ENCODE results near the gene NDUFB8.
A peak's percentile ranks its signal among the peaks of the same experiment; 100 is the strongest.

The NDUFB8 gene

GRCh38 chr10:100510533-100511308 is 18.9 kb downstream of the NDUFB8 start:
- H3K36me3 ChIP-seq (ENCODE audit: insufficient read depth, low read length): peaks cover 27% of the 10 kb centered on the region
- peak; percentile 77 for ATAC-seq (ENCODE audit: insufficient read depth, low read depth)
- peak overlapping the region; percentile 61 for H3K9ac ChIP-seq (ENCODE audit: low read depth, low read length)
- H4K20me1 ChIP-seq (ENCODE audit: insufficient read depth, low read length): no peaks in the 10 kb centered on the region
- H3K4me1 ChIP-seq (ENCODE audit: insufficient read depth, low read length): peaks cover 73% of the 10 kb centered on the region
- peak; percentile 90 for DNase-seq
- H3K27me3 ChIP-seq (ENCODE audit: insufficient read depth, low read length, poor library complexity): no peaks in the 10 kb centered on the region
- peaks cover 13% of the 10 kb centered on the region for H3K79me2 ChIP-seq (ENCODE audit: insufficient read depth, low read length)
- H3K9me3 ChIP-seq (ENCODE audit: insufficient read depth, low read length, severe bottlenecking): no peaks in the 10 kb centered on the region
- H3K27ac ChIP-seq (ENCODE audit: low read length): peak overlapping the region; percentile 92
- H2AFZ ChIP-seq (ENCODE audit: low read depth, low read length): no peak overlapping the region
- no peak for TF ChIP-seq EZH2 (IDR thresholded peaks at IDR 0.05; ENCODE audit: borderline replicate concordance, low read depth, low read length, severe bottlenecking)
- TF ChIP-seq CTCF (IDR thresholded peaks at IDR 0.05; ENCODE audit: borderline replicate concordance, extremely low read depth, low read length, poor library complexity, severe bottlenecking): peak; percentile 41
- H3K4me2 ChIP-seq (ENCODE audit: insufficient read depth, low read length): peak overlapping the region; percentile 57
- H3K4me3 ChIP-seq (ENCODE audit: low read depth in 1 of 2, low read length in 2 of 2): peak overlapping the region in 1 of 2 experiments; percentile 27; a peak in 2 of 4 replicates

GRCh38 chr10:100509241-100509840 is 20.3 kb downstream of the NDUFB8 start:
- ATAC-seq (ENCODE audit: insufficient read depth, low read depth): peak; percentile 62
- Histone ChIP-seq H3K27ac (ENCODE audit: low read length) (peak overlapping the region; percentile 92), H3K27me3 (ENCODE audit: insufficient read depth, low read length, poor library complexity) (no peaks in the 10 kb centered on the region), H2AFZ (ENCODE audit: low read depth, low read length) (peak overlapping the region; percentile 69), H3K9me3 (ENCODE audit: insufficient read depth, low read length, severe bottlenecking) (no peaks in the 10 kb centered on the region), H4K20me1 (ENCODE audit: insufficient read depth, low read length) (no peaks in the 10 kb centered on the region), H3K79me2 (ENCODE audit: insufficient read depth, low read length) (peaks cover 13% of the 10 kb centered on the region), H3K36me3 (ENCODE audit: insufficient read depth, low read length) (peaks cover 34% of the 10 kb centered on the region), H3K4me1 (ENCODE audit: insufficient read depth, low read length) (peaks cover 80% of the 10 kb centered on the region), H3K9ac (ENCODE audit: low read depth, low read length) (peak overlapping the region; percentile 61), H3K4me3 (ENCODE audit: low read depth in 1 of 2, low read length in 2 of 2) (peak overlapping the region in 1 of 2 experiments; percentile 46; a peak in 2 of 4 replicates), H3K4me2 (ENCODE audit: insufficient read depth, low read length) (peak overlapping the region; percentile 57)
- peak; percentile 93 for DNase-seq
- no peak for TF ChIP-seq EZH2 (IDR thresholded peaks at IDR 0.05; ENCODE audit: borderline replicate concordance, low read depth, low read length, severe bottlenecking)
- TF ChIP-seq CTCF (IDR thresholded peaks at IDR 0.05; ENCODE audit: borderline replicate concordance, extremely low read depth, low read length, poor library complexity, severe bottlenecking): no peak

- Histone ChIP-seq H3K36me3 (ENCODE audit: insufficient read depth, low read length) (peaks cover 34% of the 10 kb centered on the region), H3K4me3 (ENCODE audit: low read depth in 1 of 2, low read length in 2 of 2) (peak overlapping the region in 1 of 2 experiments; percentile 46; a peak in 2 of 4 replicates), H3K4me2 (ENCODE audit: insufficient read depth, low read length) (peak overlapping the region; percentile 57), H4K20me1 (ENCODE audit: insufficient read depth, low read length) (no peaks in the 10 kb centered on the region), H3K27me3 (ENCODE audit: insufficient read depth, low read length, poor library complexity) (no peaks in the 10 kb centered on the region), H3K9ac (ENCODE audit: low read depth, low read length) (peak overlapping the region; percentile 61), H2AFZ (ENCODE audit: low read depth, low read length) (peak overlapping the region; percentile 69), H3K27ac (ENCODE audit: low read length) (peak overlapping the region; percentile 92), H3K9me3 (ENCODE audit: insufficient read depth, low read length, severe bottlenecking) (no peaks in the 10 kb centered on the region), H3K4me1 (ENCODE audit: insufficient read depth, low read length) (peaks cover 80% of the 10 kb centered on the region), H3K79me2 (ENCODE audit: insufficient read depth, low read length) (peaks cover 13% of the 10 kb centered on the region)
- ATAC-seq (ENCODE audit: insufficient read depth, low read depth) (peak; percentile 64), DNase-seq (peak; percentile 80)
- no peak for TF ChIP-seq EZH2 (IDR thresholded peaks at IDR 0.05; ENCODE audit: borderline replicate concordance, low read depth, low read length, severe bottlenecking)
- peak; percentile 92 for TF ChIP-seq CTCF (IDR thresholded peaks at IDR 0.05; ENCODE audit: borderline replicate concordance, extremely low read depth, low read length, poor library complexity, severe bottlenecking)
Measured at GRCh38 chr10:100508691-100509150, 20.9 kb downstream of the NDUFB8 start.
